Ovary (tissue), 3 donors: ENCODE data around the gene FREM2.

ENCODE experiments used
- POLR2A ChIP-seq: fragments of 450-650 bp; IDR thresholded peaks from one replicate; pipeline ENCODE4 v1.6.1; 2017; ENCODE audit warnings: antibody characterized with exemption, mild to moderate bottlenecking, moderate library complexity
- TF ChIP-seq, protein P1 (sequence below), 3 donors: fragments of 450-650 bp in 2 of 3; fragments of 200-600 bp in 1 of 3; IDR thresholded peaks; one replicate each; pipeline versions ENCODE4 v1.5.1 to v1.8.0; 2016 to 2022; ENCODE audit warnings: antibody characterized with exemption in 3 of 3, mild to moderate bottlenecking in 1 of 3
- donor health status: DM: no; HTN: no; CAD: no.

GRCh38 chr13:38753878-38754277, 67.0 kb downstream of the FREM2 start:
- TF ChIP-seq, protein P1, sequence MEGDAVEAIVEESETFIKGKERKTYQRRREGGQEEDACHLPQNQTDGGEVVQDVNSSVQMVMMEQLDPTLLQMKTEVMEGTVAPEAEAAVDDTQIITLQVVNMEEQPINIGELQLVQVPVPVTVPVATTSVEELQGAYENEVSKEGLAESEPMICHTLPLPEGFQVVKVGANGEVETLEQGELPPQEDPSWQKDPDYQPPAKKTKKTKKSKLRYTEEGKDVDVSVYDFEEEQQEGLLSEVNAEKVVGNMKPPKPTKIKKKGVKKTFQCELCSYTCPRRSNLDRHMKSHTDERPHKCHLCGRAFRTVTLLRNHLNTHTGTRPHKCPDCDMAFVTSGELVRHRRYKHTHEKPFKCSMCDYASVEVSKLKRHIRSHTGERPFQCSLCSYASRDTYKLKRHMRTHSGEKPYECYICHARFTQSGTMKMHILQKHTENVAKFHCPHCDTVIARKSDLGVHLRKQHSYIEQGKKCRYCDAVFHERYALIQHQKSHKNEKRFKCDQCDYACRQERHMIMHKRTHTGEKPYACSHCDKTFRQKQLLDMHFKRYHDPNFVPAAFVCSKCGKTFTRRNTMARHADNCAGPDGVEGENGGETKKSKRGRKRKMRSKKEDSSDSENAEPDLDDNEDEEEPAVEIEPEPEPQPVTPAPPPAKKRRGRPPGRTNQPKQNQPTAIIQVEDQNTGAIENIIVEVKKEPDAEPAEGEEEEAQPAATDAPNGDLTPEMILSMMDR (IDR thresholded peaks at IDR 0.05): no peak
- TF ChIP-seq POLR2A: no peak
